DMS153 treated with DMSO at 0.1 percent for 48 hours (cell line): ENCODE measurements around the gene GPRC5A.

Experiments
- DNase-seq: peaks from one replicate; lab custom pipeline; 2025; ENCODE audit not compliant: unreplicated experiment; lab: John Stamatoyannopoulos, UW

Gene GPRC5A

GRCh38 chr12:12938541-12938940 is 47.2 kb downstream of the GPRC5A start:
- DNase-seq = no peak

DNA sequence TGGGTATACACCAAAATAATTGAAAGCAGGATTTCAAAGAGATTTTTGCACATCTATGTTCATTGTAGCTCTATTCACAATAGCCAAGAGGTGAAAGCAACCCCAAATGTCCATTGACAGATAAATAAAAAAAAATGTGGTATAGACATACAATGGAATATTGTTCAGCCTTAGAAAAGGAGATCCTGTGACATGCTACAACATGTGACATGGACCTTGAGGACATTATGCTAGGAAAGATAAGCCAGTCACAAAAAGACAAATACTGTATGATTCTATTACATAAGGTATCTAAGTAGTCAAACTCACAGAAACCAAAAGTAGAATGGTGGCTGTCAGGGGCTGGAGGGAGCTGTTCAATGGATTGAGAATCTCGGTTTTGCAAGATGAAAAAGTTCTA is 48.5 kb downstream of the GPRC5A start:
- DNase-seq = no peak

- no peak for DNase-seq
Observed at GRCh38 chr12:12941450-12942350, 50.3 kb downstream of the GPRC5A start.

DNA sequence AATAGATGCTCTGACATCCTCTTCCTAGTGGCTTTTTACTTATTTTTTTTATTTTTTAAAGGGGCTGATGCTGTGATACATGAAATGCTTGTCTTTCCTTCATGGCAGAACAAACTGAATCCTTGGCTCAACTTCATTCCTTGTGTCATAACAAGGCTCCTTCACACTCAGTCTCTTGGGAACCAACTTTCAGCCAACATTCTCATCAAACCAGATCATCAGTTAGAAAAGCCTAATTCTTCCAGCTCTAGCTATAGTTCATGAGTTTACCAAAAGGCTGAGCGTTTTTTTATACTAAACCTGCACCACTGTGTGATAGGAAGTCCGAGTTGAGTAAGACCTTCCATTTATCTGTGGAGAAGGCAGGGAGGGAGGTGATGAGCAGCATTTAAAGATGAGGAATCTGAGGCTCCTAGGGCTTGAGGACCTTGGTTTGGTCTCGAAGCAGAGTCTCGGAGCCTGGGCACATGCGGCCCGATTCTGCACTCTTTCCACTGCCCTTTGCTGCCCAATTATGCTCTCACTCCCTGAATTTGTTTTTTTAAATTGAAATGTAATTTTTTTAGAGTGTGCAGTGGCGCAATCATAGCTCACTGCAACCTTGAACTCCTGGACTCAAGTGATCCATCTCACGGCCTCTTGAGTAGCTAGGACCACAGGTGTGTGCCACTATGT is 52.4 kb downstream of the GPRC5A start:
- no peak for DNase-seq

DNA sequence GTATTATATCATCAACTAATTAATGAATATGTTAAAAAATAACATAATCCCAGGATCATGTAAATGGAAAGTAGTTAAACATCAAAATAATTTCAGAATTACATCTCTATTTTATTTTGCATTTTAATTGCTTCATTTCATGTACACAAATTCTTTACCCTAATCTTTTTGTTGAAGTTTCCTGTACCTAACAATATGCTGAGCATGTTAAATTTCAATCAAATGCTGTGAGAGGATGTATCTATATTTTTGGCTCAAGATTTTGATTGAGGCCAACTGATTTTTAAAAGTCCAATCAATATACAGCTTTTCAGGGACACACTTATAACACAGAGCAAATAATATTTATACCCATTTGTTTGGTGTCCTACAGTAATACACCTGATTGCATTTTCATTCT is 54.2 kb downstream of the GPRC5A start:
- no peak for DNase-seq

GRCh38 chr12:12946686-12947355 is 55.5 kb downstream of the GPRC5A start:
- no peak for DNase-seq

GRCh38 chr12:12947902-12948301 is 56.5 kb downstream of the GPRC5A start:
- DNase-seq = no peak

DNA sequence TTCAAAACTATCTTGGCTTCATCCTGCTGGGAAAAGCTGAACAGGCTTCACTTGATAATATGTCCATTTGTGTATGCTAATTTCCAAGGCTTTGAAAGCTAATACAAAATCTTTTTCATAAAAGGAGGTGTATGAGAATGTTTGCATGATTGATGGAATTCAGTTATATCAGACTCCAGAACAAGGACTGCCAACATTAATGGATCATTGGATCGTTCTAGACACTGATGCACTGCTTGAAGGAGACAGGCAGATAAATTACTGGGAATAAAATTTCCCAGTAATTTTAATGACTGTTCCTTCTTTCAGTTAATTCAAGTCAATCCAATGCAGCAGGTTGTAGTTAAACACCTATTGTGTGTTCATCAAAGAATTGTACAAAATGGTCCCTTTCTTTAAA is 60.1 kb downstream of the GPRC5A start:
- DNase-seq = no peak

DNA sequence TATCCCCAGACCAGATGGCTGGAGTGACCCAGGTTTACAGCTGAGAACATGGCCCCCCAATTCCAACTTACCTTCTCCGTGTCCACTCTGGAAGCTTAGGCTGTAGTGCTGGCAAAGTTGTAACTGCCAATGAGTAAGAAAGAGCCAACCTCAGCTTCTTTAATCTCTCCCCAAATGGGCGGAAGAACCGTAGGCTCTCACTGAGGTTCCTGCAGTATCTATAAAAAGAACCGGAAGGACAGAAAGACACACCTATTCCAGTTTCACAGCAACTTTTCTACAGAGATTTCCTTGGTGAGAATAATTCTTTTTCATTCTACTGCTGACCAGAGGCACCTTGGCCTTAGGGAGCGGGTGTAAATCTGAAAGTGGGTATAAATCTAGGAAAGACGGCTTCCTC is 60.7 kb downstream of the GPRC5A start, which contains the start of gene GPRC5D:
GPRC5D (minus strand) TSS at position 135 of the 400 bp plus-strand sequence. CDS start 1,786 bp downstream, outside the sequence.
- no peak for DNase-seq

GRCh38 chr12:12954356-12954755 is 63.0 kb downstream of the GPRC5A start:
- no peak for DNase-seq

GRCh38 chr12:12954878-12955625 is 63.7 kb downstream of the GPRC5A start:
- DNase-seq = no peak

- no peak for DNase-seq
Observed at GRCh38 chr12:12958886-12959285, 67.5 kb downstream of the GPRC5A start.

DNA sequence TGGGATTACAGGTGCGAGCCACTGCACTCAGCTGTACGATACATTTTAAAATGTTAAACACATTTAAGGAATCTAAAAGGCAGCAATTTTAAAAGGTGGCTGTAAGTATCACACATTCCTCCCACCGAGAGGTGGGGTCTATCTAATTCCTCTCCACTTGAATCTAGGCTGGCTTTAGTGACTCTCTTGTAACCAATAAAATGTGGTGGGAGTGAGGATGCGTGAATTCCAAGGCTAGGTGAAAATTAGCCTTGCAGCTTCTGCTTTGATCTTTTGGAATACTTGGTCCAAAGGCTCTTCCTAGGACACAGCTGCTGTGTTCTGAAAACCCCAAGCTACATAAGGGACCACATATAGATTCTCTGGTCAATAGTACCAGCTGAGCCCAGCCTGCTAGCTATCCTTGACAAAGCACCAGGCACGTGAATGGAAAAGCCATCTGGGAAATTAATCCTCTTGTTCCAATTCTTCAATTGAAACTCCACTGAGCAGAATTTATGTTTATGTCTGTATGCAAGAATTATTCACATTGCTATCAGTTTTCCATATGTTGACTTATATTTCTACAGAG is 69.4 kb downstream of the GPRC5A start:
- no peak for DNase-seq

DNA sequence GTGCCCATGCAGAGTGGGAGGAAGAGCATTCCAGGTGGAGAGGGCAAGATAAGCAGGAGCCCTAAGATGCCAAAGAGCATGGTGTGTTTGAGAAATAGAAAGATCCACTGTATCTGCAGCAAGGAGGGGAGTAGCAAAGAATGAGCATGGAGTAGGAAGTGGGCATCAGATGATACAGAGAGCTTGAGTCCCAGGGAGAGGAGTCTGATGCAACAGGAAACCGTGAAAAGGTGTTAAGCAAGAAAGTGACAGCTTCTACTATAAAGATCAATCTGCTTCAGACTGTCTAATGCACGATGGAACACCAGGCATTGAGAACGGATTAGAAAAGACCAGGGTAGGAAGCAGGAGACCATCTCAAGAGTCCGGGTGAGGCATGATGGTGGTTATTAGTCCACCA is 72.9 kb downstream of the GPRC5A start:
- no peak for DNase-seq

GRCh38 chr12:12965836-12966235 is 74.5 kb downstream of the GPRC5A start:
- no peak for DNase-seq
